Measurements from ENCODE around the gene MAGEA1. TPM values are rescaled to one million over a fixed set of nuclear protein-coding genes. Genes with fewer than 3 reads are reported as not detected.
"Not testable (repeated sequence)": the region's sequence is repeated elsewhere in the genome, so short reads cannot be mapped to it uniquely, and the experiment has no call there.

Gene MAGEA1
- total and polyA plus RNA-seq, 2 donors (not counting 1 experiment from before 2014, with no cell fraction given): not detected

DNA sequence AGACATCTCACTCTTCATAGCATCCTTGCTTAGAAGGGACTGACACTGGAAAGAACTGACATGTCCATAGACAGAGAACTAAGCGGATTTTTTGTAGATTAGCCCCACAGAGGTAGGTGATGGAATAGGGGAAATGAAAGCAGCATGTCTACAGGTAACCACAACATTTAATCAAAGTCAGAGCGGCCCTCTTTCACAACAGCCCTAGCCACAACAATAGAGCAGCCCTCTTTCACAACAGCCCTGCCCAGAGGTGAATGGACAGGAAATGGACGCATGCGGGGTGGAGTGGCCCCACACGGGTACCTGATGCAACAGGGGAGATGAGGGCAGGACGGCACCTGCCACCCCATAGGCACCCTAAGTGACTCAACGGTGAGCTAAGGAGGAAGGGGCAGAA lies 32.8 kb upstream of the MAGEA1 start:
- H3K27me3 ChIP-seq (replicated peaks in 1 of 4; ENCODE audit: control extremely low read depth in 1 of 4, control insufficient read depth in 3 of 4, insufficient read depth in 4 of 4, low read length in 3 of 4); H3K27ac ChIP-seq (ENCODE audit: low read length in 2 of 2); H3K9ac ChIP-seq (ENCODE audit: low read length); CTCF ChIA-PET; H3K4me3 Mint-ChIP-seq; H3K27me3 Mint-ChIP-seq; H3K36me3 ChIP-seq (replicated peaks in 1 of 2; ENCODE audit: control extremely low read depth in 1 of 2, control insufficient read depth in 1 of 2, extremely low read depth in 1 of 2, insufficient read depth in 2 of 2, low read length in 1 of 2); H3K79me2 ChIP-seq (ENCODE audit: control insufficient read depth, insufficient read depth, low read length); POLR2A ChIA-PET; H3K4me2 ChIP-seq (replicated peaks; ENCODE audit: low read depth, low read length, poor library complexity, severe bottlenecking); H3K4me3 ChIP-seq (ENCODE audit: control extremely low read depth in 1 of 5, extremely low read depth in 1 of 5, insufficient read depth in 1 of 5, low read depth in 2 of 5, low read length in 4 of 5); H3K4me1 ChIP-seq (ENCODE audit: control insufficient read depth in 2 of 2, insufficient read depth in 2 of 2, low read length in 2 of 2); H4K20me1 ChIP-seq (ENCODE audit: control insufficient read depth, insufficient read depth, low read length, poor library complexity, severe bottlenecking); ATAC-seq (ENCODE audit: low read depth); DNase-seq; intact Hi-C loops (cut with micrococcal nuclease); H3K9me3 Mint-ChIP-seq (ENCODE audit: insufficient read depth); H3K4me1 Mint-ChIP-seq; H3K27ac Mint-ChIP-seq; H3K9me3 ChIP-seq (ENCODE audit: control extremely low read depth in 1 of 3, control insufficient read depth in 2 of 3, insufficient read depth in 1 of 3, low read length in 2 of 3); H2AFZ ChIP-seq (ENCODE audit: insufficient read depth, low read depth, low read length, poor library complexity, severe bottlenecking): not testable (repeated sequence)
- no CpG with 5 or more reads among the region's 7 CpGs for WGBS (ENCODE audit: insufficient coverage)

DNA sequence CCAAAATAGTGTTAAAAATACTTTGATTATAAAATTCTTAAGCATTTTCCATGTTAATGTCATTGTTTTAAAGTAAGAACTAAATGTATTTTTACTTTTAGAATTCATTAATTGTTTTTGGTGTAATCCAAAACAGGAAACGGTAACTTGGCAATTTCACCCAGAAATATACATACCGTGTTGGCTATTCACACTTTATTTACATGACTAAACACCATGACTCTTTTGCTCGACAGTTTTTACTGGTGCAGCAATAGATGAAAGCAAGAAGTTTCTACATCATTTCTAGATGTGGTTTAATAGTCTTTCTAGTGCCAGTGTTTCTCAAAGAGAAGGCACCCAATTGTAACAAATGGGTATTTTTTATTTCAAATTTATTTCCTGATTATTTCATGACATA lies 25.6 kb upstream of the MAGEA1 start:
- H3K27me3 Mint-ChIP-seq: peaks cover 16% of the 10 kb centered on the region
- Histone ChIP-seq H3K27me3 (replicated peaks in 1 of 4; ENCODE audit: control extremely low read depth in 1 of 4, control insufficient read depth in 3 of 4, insufficient read depth in 4 of 4, low read length in 3 of 4) (peaks cover 0 to 2% (median 0%) of the 10 kb centered on the region in 4 experiments), H4K20me1 (ENCODE audit: control insufficient read depth, insufficient read depth, low read length, poor library complexity, severe bottlenecking) (no peaks in the 10 kb centered on the region), H3K9me3 (ENCODE audit: control extremely low read depth in 1 of 3, control insufficient read depth in 2 of 3, insufficient read depth in 1 of 3, low read length in 2 of 3) (no peaks in the 10 kb centered on the region), H3K27ac (ENCODE audit: low read length in 2 of 2) (no peak overlapping the region), H3K4me1 (ENCODE audit: control insufficient read depth in 2 of 2, insufficient read depth in 2 of 2, low read length in 2 of 2) (no peaks in the 10 kb centered on the region), H3K79me2 (ENCODE audit: control insufficient read depth, insufficient read depth, low read length) (no peaks in the 10 kb centered on the region), H2AFZ (ENCODE audit: insufficient read depth, low read depth, low read length, poor library complexity, severe bottlenecking) (no peak overlapping the region), H3K4me2 (replicated peaks; ENCODE audit: low read depth, low read length, poor library complexity, severe bottlenecking) (no peak overlapping the region), H3K4me3 (ENCODE audit: control extremely low read depth in 1 of 5, extremely low read depth in 1 of 5, insufficient read depth in 1 of 5, low read depth in 2 of 5, low read length in 4 of 5) (no peak overlapping the region), H3K36me3 (replicated peaks in 1 of 2; ENCODE audit: control extremely low read depth in 1 of 2, control insufficient read depth in 1 of 2, extremely low read depth in 1 of 2, insufficient read depth in 2 of 2, low read length in 1 of 2) (no peaks in the 10 kb centered on the region), H3K9ac (ENCODE audit: low read length) (no peak overlapping the region)
- ATAC-seq (ENCODE audit: low read depth): no peak
- intact Hi-C loops (cut with micrococcal nuclease): no loop called here
- no peak overlapping the region for H3K4me3 Mint-ChIP-seq
- DNase-seq: no peak
- H3K27ac Mint-ChIP-seq: no peak overlapping the region
- H3K4me1 Mint-ChIP-seq: no peaks in the 10 kb centered on the region
- POLR2A ChIA-PET: no interaction called here
- TF ChIP-seq, protein P1, sequence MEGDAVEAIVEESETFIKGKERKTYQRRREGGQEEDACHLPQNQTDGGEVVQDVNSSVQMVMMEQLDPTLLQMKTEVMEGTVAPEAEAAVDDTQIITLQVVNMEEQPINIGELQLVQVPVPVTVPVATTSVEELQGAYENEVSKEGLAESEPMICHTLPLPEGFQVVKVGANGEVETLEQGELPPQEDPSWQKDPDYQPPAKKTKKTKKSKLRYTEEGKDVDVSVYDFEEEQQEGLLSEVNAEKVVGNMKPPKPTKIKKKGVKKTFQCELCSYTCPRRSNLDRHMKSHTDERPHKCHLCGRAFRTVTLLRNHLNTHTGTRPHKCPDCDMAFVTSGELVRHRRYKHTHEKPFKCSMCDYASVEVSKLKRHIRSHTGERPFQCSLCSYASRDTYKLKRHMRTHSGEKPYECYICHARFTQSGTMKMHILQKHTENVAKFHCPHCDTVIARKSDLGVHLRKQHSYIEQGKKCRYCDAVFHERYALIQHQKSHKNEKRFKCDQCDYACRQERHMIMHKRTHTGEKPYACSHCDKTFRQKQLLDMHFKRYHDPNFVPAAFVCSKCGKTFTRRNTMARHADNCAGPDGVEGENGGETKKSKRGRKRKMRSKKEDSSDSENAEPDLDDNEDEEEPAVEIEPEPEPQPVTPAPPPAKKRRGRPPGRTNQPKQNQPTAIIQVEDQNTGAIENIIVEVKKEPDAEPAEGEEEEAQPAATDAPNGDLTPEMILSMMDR (IDR thresholded peaks at IDR 0.05): no peak
- TF ChIP-seq EZH2 (IDR thresholded peaks at IDR 0.05; ENCODE audit: borderline replicate concordance, insufficient read depth, low read depth, low read length, poor library complexity, severe bottlenecking): no peak
- no CpG with 5 or more reads among the region's 3 CpGs for WGBS (ENCODE audit: insufficient coverage)
- CTCF ChIA-PET: no interaction called here
- H3K9me3 Mint-ChIP-seq (ENCODE audit: insufficient read depth): no peaks in the 10 kb centered on the region

Measured in B cell (primary cell).